Fibroblast of skin of abdomen (primary cell): Measurements from ENCODE around the gene KDM6B.

Experiments
- DNase-seq: peaks from one replicate; pipeline ENCODE4 v3.0.0-alpha.2; 2013

KDM6B gene

DNA sequence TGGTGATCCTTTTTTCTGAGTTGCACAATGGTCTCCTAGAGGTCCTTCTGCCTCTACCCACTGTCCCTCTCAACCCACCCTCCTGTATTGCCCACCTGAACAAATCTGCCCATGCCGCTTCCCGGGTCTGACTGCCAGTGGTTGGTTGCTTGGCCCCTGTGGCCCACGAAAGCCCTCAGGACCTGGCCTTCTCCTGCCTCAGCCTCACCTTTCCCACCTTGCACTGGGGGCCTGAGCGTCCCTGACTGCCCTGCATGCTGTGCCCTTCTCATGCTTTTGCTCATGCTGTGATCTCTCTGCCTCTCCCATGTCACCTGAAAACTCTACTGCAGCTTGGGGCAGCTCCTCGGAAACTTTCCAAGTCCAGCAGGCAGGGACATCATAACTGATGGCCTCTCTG is 13.8 kb upstream of the KDM6B start:
- no peak for DNase-seq

DNA sequence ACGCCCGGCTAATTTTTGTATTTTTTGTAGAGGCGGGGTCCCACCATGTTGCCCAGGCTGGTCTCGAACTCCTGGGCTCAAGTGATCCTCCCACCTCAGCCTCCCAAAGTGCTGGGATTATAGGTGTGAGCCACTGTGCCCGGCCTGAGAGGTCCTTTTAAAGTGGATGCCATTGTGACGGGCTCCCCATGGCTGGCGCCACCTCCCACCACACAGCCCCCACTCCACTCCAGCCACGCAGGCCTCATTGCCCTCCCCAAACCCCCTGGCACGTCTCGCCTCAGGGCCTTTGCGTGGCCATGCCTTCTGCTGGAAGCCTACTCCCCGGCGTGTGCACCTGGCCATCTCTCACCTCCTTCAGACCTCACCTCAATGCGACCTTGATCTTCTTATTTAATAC is 11.9 kb upstream of the KDM6B start:
- no peak for DNase-seq

DNA sequence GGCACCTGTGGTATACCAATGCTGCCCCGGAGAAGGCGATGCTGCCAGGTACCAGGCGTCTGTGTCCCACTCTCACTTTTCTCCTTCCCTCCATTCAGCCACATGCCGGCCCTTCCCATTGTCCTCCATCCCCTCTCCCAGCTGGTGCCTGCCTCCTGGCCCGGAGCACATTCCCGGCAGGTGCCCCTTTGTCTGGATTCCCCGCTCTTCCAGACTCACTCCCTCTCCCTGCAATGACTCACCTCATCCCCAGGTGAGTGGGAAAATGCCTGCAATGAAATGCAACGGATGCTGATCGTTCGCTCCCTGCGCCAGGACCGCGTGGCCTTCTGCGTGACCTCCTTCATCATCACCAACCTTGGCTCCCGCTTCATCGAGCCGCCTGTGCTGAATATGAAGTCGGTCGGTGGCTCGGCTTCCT is 10.4 kb upstream of the KDM6B start:
- no peak for DNase-seq

DNA sequence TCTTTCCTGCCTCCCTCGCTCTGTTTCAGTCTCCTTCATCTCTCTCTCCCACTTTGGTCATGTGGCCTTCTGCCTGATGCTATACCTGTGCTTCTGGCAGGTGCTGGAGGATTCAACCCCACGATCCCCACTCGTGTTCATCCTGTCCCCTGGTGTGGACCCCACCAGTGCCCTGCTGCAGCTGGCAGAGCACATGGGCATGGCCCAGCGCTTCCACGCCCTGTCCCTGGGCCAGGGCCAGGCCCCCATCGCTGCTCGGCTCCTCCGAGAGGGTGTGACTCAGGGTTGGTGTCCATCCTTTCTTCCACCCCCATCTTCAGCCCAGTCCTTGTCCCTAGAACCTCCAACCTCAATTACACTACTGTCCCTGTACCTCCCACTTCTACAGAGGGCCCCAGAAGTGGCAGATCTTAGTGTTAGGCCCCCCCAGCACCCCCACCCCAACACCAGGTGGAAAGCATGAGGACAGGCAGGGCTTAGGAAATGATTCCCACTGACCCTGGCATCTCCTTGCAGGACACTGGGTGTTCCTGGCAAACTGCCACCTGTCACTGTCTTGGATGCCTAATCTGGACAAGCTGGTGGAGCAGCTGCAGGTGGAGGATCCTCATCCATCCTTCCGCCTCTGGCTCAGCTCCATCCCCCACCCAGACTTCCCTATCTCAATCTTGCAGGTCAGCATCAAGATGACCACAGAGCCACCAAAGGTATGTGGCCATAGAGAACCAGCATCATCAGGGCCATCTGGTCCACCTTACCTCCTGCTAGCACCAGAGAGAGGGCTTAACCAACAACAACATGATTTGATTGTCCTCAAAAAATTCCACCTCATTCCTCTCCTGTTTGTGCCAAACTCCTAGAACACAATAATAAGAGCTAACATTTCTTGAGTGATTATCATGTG is 9.7 kb upstream of the KDM6B start:
- no peak for DNase-seq

DNA sequence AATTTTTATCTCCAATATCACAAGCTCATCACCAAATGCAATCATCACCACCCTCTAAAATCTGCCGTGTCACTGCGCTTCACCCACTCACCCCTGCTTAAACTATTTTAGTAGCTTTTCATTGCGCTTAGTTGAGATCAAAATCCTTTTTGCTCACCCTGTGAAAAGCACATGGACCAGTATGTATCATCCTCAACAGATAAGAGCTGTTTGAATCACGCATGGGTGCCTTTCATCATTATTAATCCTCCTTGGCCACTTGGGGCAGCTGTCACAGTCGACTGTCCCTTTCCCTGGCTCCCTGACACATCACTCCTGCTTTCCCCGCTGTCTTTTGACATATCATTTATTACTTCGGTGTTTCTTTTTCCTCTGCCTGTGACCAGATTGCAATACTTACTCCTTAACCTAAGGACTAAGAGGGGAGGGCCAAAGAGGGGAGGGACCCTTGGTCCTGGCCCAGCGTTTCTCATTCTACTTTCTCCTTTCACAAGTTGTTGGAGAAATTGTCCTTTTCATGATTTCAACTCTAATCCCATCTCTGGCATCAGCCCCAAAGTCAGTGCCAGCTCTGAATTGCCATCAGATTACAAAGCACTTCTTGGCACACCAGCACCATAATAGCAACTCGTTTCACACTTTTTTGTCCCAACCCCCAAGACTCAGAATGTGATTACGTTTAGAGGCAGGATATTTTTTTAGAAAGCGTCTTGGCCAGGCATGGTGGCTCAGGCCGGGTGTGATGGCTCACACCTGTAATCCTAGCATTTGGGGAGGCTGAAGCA is 8.6 kb upstream of the KDM6B start:
- DNase-seq: no peak

DNA sequence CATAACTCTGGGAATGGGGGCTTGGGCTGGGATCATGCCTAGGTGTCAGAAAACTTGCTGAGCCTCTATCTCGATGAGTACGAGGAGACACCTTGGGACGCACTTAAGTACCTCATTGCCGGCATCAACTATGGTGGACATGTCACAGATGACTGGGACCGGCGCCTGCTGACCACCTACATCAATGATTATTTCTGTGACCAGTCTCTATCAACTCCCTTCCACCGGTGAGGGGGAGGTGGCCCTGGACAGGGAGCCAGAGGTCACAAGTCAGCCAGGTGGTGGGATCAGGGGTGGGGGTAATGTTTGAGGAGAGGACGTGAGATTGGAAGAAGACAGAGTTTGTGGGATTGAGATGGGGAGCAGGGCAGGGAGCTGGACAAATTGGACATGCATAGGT is 3.4 kb upstream of the KDM6B start:
- no peak for DNase-seq

DNA sequence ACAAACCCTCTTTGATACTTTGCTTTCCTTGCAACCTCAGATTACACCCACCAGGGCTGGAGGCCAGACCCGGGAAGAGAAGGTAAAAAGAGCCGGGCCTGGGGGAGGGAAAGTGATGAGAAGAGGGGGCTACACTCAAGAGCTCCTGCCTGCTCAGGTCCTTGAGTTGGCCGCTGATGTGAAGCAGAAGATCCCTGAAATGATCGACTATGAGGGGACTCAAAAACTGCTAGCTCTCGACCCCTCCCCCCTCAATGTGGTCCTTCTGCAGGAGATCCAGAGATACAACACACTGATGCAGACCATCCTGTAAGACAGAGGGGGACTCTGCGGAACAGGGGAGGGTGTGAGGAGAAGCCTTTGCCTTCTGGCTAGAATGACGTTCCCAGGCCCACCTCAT is 2.8 kb upstream of the KDM6B start:
- DNase-seq: no peak

DNA sequence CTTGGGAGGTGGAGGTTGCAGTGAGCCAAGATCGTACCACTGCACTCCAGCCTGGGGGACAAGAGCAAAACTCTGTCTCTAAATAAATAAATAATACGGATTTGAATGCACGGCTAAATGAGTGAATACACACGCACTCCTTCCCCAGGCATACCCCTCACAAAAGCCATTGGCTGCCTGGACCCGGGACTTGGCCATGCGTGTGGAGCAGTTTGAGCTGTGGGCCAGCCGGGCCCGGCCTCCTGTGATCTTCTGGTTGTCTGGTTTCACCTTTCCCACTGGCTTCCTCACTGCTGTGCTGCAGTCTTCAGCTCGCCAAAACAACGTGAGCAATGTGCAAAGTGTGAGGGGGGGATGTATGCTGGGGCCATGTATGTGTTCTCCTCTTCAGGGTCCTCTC is 1.6 kb upstream of the KDM6B start:
- DNase-seq: no peak

DNA sequence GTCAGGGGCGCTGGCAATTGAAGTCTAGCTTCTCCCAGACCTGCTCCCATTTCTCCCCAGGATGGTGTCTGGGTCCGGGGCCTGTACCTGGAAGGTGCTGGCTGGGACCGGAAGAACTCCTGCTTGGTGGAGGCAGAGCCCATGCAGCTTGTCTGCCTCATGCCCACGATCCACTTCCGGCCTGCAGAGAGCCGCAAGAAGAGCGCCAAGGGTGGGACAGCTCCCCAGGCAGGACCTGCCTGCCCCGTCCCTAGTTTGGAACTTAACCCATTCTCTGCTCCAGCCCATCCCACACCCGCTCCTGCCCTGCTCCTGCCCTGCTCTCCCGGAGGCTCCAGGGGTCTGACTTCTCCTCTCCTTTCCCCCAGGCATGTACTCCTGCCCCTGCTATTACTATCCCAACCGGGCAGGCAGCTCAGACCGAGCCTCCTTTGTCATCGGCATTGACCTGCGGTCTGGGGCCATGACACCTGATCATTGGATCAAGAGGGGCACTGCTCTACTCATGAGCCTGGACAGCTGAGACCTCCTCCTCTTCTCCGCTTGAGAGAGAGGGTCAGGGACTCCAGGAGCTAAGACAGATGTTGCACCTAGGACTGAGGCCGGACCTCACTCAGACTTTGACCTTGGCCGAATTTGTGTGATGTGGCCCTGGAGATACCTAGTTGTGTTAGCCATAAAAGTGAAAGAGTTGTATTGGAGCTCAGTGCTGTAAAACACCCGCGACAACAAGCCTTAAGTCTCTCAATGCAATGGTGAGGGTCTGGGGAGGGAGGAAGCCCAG is 814 bp upstream of the KDM6B start:
- no peak for DNase-seq

DNA sequence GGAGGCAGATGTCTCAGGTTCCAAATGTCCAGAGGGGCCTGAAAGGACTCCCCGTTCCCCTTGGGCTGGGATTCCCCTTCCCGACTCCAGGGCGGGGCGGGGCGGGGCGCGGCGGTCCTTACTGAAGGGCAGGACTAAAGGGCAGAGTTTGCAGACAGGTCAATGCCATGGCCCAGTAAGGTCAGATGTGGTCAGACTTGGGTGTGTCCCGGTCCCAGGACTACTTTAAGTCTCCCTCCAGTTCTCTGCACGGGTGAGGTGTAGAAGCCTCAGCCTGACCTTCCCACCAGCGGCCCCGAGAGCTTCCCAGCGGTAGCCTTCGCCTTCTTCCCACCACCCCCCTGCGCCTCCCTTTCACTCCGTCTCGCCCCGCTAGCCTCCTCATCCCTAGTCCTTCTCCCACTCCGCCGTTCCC is 532 bp downstream of the KDM6B start:
- DNase-seq: no peak

DNA sequence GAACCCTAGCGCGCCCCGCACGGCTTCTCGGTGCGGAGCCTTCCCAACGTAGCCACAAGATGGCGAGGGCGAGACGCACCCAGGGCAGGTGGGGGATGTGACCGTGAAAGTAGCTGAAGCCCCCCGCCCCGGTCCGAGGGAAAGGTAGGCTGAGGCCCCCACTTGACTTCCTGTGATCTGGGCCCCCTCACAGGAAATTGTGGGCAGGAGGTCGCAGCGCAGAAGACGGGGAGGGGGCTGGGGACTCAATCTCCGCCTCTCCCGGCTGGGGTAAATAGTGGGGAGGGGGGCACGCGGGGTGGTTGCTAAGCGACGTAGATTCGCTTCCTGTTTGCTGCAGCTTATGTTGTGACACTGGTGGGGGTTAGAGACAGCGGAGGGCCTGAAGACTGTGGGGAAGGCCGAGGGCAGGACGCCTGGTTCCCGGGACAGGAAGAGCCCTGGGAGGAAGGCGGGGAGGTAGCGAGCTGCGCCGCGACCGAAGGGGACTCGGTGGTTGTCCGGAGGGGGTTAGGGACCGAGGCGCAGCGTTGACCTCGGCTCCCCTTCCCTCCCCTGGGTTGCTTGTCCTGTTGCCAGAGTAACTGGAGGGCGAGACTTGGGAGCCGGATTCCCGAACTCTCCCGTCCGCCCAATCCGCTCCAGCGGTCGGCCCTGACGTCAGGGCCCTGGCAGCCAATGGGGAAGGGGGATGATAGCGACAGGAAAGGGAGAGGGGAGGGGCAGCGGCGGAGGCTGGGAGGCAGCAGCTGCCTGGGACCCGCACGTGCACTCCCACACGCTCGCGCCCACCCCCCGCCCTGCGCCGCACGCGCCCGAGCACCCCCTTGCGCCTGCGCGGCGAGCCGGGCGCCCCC is 1.2 kb downstream of the KDM6B start:
- DNase-seq: peak; percentile 99

DNA sequence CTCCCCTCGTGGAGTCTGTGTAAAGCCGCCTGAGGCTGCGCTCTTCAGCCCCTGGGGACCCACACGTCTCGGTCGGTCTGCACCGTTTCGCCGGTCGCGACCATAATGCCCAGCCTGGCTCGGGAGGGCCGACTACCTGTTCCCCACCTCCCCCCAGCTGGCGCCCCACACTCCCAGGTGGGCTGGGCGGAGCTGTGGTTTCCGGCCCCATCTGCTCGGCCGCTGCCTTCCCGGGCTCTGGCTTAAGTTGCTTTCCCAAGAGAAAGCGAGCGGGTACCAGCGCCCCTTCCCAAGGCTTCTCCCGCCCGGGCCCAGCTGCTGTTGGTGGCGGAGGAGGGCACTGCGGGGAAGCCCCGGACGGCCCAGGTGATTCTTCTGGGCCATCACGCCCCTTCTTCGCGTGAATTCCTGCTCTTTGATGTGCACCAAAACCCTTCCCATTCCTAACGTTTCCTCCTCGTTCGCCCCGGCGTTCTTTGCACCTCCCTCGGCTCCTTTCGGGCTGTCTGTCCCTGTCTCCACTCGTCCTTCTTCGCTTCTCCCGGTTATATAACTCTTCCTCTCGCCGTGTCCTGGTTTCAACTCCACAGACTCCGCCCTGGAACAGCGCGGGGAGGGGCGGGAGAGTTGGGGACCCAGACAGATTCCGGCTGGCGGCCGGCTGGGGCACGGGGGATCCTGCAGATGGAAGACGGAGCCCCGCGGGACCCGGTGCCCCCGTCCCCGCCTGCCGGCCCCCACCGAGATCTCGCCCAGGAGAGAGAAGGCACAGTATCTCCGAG is 2.0 kb downstream of the KDM6B start:
- peak; percentile 74 for DNase-seq

DNA sequence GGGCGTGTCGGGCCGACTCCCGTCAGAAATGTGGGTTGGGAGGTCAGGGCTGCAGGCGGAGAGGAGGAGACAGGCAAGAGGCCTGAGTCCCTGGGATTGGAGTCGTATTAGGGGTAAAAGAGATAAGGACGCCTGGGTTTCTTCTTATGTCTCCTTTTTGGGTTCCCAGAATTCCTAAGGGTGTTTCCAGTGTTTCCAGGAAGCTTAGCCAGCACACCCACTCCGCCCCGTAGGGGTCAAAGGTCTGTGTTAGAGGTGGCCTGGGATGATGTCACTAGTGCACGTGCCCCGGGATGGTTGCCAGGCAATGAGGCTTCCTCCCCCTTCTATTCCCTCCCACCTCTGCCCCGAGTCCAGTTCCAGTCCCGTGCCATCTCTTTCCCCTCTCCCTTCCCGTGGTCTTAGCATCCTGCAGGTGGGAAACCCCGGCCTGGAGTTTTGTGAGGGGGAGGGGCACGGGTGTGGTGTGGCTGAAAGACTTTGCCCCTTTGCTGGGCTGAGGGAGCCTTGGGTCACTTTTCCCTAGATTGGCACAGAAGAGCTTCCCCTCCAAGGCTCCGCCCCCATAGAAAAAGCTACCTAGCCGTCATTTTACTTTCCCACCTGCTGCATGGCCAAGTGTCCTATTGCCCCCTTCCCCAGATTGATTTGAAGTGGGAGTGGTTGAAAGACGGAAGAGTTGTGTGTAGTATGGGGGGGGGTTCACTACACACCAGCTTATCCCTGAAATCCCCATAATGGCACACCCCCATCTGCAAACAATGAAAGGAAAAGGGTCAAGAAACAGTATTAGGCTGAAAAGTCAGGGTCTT is 2.8 kb downstream of the KDM6B start:
- DNase-seq: peak; percentile 94

DNA sequence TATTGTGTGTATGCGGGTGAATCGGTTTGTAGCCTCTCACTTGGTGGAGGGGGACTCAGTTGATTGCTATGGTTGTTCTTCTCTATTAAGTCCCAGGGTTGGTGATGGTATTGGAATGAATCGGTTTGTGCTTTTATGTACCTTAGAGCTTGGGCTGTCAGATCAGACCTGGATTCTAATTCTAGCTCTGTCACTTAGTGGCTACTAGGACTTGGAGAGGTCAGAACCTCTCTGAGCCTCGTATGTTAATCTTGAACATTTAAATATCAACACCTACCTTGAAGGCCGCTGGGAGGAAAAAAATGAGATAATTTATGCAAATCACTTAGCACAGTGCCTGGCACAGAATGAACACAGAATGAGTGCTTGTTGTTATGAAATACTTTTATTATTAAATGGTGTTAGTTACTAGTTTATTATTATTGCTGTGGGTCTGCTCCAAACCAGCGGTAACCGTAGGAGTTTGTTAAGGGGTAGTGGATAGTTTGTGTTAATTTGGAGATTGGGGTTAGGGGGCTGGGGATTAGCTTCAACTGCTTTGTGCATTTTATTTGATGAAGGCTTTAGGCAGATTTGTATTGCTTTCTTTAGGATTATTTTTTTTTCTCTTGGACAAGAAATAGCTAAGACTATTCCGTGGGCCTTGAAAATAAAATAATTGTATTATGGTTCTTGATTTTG is 3.5 kb downstream of the KDM6B start:
- no peak for DNase-seq

DNA sequence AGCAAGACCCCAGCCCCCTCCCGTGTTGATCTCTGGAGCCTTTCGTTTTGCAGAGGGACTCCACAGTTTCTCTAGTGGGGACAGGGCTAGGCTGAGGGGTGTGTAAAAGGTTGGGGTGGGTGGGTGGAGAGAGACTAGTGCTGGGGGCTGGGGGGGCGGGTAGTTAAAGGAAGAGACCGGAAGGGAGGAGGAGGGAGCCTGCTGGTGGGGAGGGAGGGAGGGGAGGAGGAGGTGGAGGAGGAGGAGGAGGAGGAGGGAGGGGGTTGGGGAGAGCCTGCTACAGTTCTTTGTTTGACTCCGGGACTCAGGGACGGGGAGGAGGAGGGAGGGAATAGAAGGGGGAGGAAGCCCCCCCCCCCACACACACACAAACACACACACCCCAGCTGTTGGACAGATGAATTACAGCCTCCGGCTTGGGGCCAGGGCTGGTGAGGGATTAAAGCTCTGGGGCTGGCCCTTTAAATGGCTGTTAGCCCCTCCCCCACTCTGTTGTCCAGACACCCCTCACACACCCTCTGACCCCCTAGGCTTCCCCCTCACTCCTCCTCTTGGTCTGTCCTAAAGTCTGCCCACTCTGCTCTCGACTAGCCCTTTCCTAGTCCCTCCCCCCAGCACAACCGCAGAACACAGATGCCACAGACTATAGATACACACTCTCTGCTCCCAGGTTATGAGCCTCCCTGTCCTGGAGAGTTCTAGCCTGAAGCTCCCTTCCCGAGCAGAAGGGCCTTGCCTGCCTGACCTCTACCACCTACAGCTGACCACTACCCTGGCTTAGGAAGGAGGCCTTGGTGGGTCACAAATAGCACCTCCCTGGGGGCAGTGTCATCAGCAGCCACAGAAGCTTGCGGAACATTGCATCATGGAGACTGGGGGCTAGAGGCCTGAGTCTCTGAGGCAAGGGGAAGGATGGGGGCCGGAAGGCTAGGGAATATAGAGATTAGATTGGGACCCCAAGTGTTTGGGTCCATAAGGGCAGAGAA is 4.4 kb downstream of the KDM6B start:
- peak; percentile 90 for DNase-seq

DNA sequence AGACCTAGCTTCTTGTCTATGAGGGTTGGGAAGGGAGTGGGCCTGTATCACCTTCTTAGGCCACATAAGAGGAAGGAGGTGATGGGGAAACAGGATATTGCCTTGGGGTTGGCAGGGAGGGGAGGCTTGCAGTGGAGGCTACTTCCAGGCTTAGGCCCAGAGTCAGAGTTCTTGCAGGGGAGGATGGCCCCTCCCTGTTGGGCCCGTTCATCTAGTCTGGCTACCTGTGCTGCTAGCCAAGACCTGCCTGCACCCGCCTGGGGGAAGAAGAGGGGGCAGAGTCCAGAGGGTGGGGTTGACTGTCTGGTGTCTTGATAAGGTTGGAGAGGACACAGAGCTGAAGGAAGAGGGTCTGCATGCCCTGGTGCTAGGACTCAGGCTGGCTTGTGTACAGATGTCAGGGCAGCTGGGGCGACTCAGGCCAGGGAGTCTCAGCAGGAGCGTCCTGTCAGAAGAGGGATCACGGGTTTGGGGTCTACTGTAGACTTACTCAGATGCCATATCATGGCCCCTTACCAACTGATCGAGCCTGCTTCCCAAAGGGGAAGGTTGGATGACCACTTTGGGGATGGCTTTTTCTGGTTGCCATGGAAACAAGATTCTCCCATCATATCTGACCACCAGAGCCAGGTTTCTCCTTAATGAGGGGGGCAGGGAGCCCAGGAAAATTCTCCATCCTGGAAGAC is 5.3 kb downstream of the KDM6B start:
- no peak for DNase-seq

DNA sequence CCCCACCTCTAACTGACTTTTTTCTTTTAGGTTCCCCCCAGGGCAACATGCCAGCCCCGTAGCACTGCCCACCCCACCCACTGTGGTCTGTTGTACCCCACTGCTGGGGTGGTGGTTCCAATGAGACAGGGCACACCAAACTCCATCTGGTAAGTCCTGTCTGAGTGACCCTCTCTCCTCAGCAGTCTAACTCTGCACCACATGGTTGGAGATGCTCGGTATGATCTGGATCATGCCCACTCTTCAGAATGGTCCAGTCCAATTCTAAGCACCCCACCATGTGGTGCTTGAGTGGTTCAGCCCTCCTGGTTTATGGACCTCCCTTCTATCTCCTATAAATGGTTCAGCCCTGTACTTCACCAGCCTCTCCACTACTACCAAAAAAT is 5.9 kb downstream of the KDM6B start:
- DNase-seq: peak; percentile 66

DNA sequence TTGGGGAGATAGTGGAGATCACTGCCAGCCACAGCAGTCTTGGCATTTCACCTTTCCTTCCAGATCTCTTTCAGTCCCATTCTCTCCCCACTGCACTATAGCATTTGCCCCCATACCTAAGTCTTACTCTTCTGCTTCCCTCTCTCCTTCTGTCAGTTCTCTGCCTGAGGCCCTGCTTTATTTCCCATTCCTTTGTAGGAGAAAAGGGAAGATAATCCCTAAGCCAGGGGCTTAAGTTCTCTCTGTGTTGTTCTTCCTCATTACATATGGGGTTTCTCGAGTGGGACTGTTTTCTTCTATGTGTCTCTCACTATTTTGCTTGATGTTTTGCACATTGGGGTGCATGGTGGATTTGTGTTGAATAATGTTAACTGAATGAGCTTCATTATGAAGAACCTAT is 6.4 kb downstream of the KDM6B start:
- DNase-seq: no peak
